D721Med (cell line): Measurements from ENCODE around the gene LRRC8B.

Experiments
- DNase-seq: peaks from one replicate; pipeline ENCODE4 v3.0.0; 2011; ENCODE audit warnings: low spot score; ENCODE audit not compliant: insufficient read length
- FAIRE-seq: peaks from 2 replicates; lab custom pipeline; 2011; peaks lifted over from hg19 to GRCh38; lab: Jason Lieb, UNC
- TF ChIP-seq, protein P1 (sequence below): IDR thresholded peaks from 2 replicates; pipeline ENCODE4 v1.5.1; 2012; ENCODE audit warnings: mild to moderate bottlenecking, control low read depth; ENCODE audit not compliant: insufficient read depth; ENCODE audit errors: missing control alignments

LRRC8B gene

DNA sequence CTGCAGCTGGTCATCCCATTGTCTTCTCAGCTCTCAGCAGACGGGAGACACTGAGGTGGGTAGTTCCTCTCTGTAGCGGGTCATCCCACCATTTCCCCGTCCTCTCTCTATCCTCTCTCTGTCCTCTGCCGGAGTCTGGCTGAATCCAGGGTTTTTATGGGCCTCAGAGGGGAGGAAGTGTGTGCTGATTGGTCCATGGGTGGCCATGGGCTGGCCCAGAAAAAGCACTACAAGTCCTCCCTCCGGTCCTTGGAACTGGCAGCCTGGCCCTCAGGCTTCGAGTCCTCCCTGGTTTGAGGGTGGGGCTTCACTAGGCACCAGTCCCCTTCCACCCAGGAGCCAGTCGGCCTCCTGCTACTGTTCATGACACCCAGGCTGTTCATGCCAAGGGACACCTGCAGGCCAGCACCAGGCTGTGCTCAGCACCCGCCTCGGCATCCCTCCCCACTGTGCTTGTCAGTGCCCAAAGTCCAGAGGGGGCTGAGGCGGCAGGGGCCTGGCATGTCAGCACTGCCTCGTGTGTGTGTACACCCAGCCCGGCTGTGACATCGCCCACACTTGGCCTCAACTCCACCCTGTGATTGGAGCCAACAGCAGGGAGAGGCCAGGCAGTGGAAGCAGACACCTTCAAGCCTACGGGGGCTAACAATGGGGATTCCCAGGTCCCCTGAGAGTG lies 85.3 kb downstream of the LRRC8B start:
- DNase-seq = no peak
- TF ChIP-seq, protein P1, sequence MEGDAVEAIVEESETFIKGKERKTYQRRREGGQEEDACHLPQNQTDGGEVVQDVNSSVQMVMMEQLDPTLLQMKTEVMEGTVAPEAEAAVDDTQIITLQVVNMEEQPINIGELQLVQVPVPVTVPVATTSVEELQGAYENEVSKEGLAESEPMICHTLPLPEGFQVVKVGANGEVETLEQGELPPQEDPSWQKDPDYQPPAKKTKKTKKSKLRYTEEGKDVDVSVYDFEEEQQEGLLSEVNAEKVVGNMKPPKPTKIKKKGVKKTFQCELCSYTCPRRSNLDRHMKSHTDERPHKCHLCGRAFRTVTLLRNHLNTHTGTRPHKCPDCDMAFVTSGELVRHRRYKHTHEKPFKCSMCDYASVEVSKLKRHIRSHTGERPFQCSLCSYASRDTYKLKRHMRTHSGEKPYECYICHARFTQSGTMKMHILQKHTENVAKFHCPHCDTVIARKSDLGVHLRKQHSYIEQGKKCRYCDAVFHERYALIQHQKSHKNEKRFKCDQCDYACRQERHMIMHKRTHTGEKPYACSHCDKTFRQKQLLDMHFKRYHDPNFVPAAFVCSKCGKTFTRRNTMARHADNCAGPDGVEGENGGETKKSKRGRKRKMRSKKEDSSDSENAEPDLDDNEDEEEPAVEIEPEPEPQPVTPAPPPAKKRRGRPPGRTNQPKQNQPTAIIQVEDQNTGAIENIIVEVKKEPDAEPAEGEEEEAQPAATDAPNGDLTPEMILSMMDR = no peak
- FAIRE-seq = no peak

DNA sequence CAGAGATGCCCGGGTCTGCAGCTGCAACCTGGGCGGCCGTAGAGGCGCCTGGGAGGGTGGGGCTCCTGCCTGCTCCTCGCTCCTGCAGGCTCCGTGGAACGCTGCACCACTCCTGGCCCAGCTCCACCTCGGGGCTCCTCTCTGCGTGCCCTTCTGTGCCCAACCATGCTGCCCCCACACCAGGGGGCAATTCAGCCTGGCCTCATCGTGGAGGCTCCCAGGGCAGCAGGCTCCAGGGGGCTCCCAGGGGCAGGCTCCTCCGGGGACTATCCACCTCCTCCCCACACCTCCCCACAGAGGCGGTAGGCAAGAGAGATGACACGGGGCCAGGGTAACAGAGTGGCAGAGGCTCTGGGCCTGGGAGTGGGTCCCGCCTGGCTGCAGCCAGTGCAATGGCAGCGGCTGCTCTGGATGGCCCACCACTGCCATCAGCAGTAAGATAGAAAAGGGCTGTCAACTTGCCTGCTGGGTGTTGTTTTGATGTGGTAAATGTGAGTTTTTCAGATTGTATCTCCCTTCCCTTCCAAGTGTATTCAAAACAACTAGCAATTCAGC lies 85.9 kb downstream of the LRRC8B start:
- FAIRE-seq (no peak), DNase-seq (no peak)
- TF ChIP-seq, protein P1 = no peak

- FAIRE-seq = no peak
- TF ChIP-seq, protein P1 = no peak
These were observed 87.1 kb downstream of the LRRC8B start for GRCh38 chr1:89611721-89612120.

GRCh38 chr1:89613928-89614327 lies 89.3 kb downstream of the LRRC8B start:
- TF ChIP-seq, protein P1 = no peak
- FAIRE-seq = no peak
- DNase-seq = no peak

More at GRCh38 chr1:89611721-89612120, 87.1 kb downstream of the LRRC8B start:
- no peak for DNase-seq

GRCh38 chr1:89615676-89616598 lies 91.3 kb downstream of the LRRC8B start:
- TF ChIP-seq, protein P1 = no peak
- FAIRE-seq (no peak), DNase-seq (no peak)

DNA sequence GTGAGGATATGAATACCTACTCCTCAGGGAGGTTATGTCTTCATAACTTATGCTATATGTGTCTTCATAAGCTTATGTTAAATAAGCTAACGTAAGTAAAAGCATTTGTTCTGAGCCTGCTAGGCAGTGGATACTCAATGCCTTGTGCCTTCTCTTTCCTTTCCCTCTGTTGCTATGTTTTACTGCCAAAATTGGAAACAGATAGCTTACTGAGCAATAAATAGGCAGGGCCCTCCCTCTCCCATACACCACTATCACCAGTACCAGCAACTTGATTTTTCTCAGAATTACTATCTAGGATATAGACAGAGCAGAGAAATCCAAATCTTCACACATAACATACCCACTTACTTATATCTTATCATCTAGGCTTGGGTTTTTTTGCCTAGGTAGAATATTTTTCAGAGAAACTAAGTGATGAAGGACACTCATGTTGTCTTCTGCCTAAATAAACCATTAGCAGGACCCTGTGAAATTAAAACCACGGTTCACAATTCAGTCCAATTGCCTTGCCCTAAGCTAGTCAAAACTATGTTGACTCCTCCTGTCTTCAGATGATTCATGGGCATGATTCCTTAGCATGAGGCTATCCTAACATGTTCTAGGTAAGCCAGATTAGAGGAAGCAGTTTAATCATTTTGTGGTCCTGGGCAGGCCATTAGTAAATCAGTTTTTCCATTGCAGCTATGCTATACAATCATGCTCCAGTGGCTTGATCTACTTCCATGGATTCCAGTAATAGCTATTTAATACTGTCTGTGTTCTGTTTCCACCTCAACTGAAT lies 92.4 kb downstream of the LRRC8B start:
- TF ChIP-seq, protein P1 = no peak
- no peak for FAIRE-seq
- DNase-seq = no peak
